ACC112 (cell line): ENCODE results near the gene SPRED2.
A peak's percentile ranks its signal among the peaks of the same experiment; 100 is the strongest.

Experiments
- H2AFZ ChIP-seq: fragments of 200-600 bp; sonication (generic); one replicate; pipeline ENCODE4 v1.6.0; 2017; ENCODE audit warnings: antibody characterized with exemption, low read length; ENCODE audit not compliant: unreplicated experiment
- H3K27ac ChIP-seq: fragments of 200-600 bp; sonication (generic); 2 replicates; pipeline ENCODE4 v1.5.1; 2014; ENCODE audit warnings: low read depth, mild to moderate bottlenecking, antibody characterized with exemption, low read length, moderate library complexity
- H3K27me3 ChIP-seq: fragments of 200-600 bp; sonication (generic); 2 replicates; pipeline ENCODE4 v1.6.1; 2014; ENCODE audit warnings: mild to moderate bottlenecking, antibody characterized with exemption, low read length, moderate library complexity, mixed read lengths; ENCODE audit not compliant: insufficient read depth
- H3K36me3 ChIP-seq: fragments of 200-600 bp; sonication (generic); 2 replicates; pipeline ENCODE4 v1.6.1; 2016; ENCODE audit warnings: mild to moderate bottlenecking, antibody characterized with exemption, low read length, moderate library complexity, mixed read lengths; ENCODE audit not compliant: insufficient read depth
- H3K4me1 ChIP-seq: fragments of 200-600 bp; sonication (generic); one replicate; pipeline ENCODE4 v1.6.1; 2016; ENCODE audit warnings: low read length, mixed read lengths; ENCODE audit not compliant: insufficient read depth, unreplicated experiment, control insufficient read depth
- H3K4me3 ChIP-seq: fragments of 200-600 bp; sonication (generic); 2 replicates; pipeline ENCODE4 v1.5.1; 2014; ENCODE audit warnings: mild to moderate bottlenecking, low read depth, low read length
- H3K79me2 ChIP-seq: fragments of 200-600 bp; sonication (generic); one replicate; pipeline ENCODE4 v1.6.0; 2016; ENCODE audit warnings: low read length; ENCODE audit not compliant: control insufficient read depth, unreplicated experiment, insufficient read depth

The SPRED2 gene

GRCh38 chr2:65413610-65414009, 18.8 kb downstream of the SPRED2 start:
- Histone ChIP-seq H3K4me1 (no peaks in the 10 kb centered on the region), H3K27me3 (no peaks in the 10 kb centered on the region), H2AFZ (no peak overlapping the region), H3K36me3 (no peaks in the 10 kb centered on the region), H3K79me2 (peaks cover 72% of the 10 kb centered on the region), H3K4me3 (no peak overlapping the region), H3K27ac (no peak overlapping the region)

GRCh38 chr2:65413106-65413505, 19.3 kb downstream of the SPRED2 start:
- Histone ChIP-seq H3K36me3 (no peaks in the 10 kb centered on the region), H3K27me3 (no peaks in the 10 kb centered on the region), H3K4me1 (no peaks in the 10 kb centered on the region), H3K27ac (no peak overlapping the region), H2AFZ (no peak overlapping the region), H3K4me3 (no peak overlapping the region), H3K79me2 (peaks cover 71% of the 10 kb centered on the region)

- Histone ChIP-seq H3K4me1 (peaks cover 8% of the 10 kb centered on the region), H3K36me3 (no peaks in the 10 kb centered on the region), H2AFZ (no peak overlapping the region), H3K27ac (no peak overlapping the region), H3K4me3 (no peak overlapping the region), H3K27me3 (no peaks in the 10 kb centered on the region), H3K79me2 (peaks cover 68% of the 10 kb centered on the region)
Observed at GRCh38 chr2:65411056-65411795, 21.2 kb downstream of the SPRED2 start.

- H2AFZ ChIP-seq = no peak overlapping the region
- no peak overlapping the region for H3K27ac ChIP-seq
- H3K36me3 ChIP-seq = no peaks in the 10 kb centered on the region
- H3K4me3 ChIP-seq = no peak overlapping the region
- peaks cover 82% of the 10 kb centered on the region for H3K79me2 ChIP-seq
- peaks cover 8% of the 10 kb centered on the region for H3K4me1 ChIP-seq
- H3K27me3 ChIP-seq = no peaks in the 10 kb centered on the region
Observed at GRCh38 chr2:65409045-65409444, 23.4 kb downstream of the SPRED2 start.

GRCh38 chr2:65407240-65407639, 25.2 kb downstream of the SPRED2 start:
- H3K27me3 ChIP-seq = no peaks in the 10 kb centered on the region
- no peak overlapping the region for H2AFZ ChIP-seq
- peaks cover 80% of the 10 kb centered on the region for H3K79me2 ChIP-seq
- H3K4me1 ChIP-seq = peaks cover 15% of the 10 kb centered on the region
- no peak overlapping the region for H3K4me3 ChIP-seq
- no peaks in the 10 kb centered on the region for H3K36me3 ChIP-seq
- H3K27ac ChIP-seq = no peak overlapping the region

GRCh38 chr2:65404988-65405697, 27.3 kb downstream of the SPRED2 start:
- no peaks in the 10 kb centered on the region for H3K27me3 ChIP-seq
- H3K27ac ChIP-seq = no peak overlapping the region
- no peak overlapping the region for H3K4me3 ChIP-seq
- no peak overlapping the region for H2AFZ ChIP-seq
- peaks cover 80% of the 10 kb centered on the region for H3K79me2 ChIP-seq
- no peaks in the 10 kb centered on the region for H3K36me3 ChIP-seq
- H3K4me1 ChIP-seq = peaks cover 15% of the 10 kb centered on the region

GRCh38 chr2:65403529-65403915, 28.9 kb downstream of the SPRED2 start:
- Histone ChIP-seq H3K27me3 (no peaks in the 10 kb centered on the region), H3K4me3 (no peak overlapping the region), H3K27ac (no peak overlapping the region), H3K4me1 (peaks cover 15% of the 10 kb centered on the region), H2AFZ (no peak overlapping the region), H3K79me2 (peaks cover 72% of the 10 kb centered on the region), H3K36me3 (no peaks in the 10 kb centered on the region)

- Histone ChIP-seq H3K27me3 (no peaks in the 10 kb centered on the region), H3K79me2 (peaks cover 73% of the 10 kb centered on the region), H3K36me3 (no peaks in the 10 kb centered on the region), H3K27ac (no peak overlapping the region), H2AFZ (no peak overlapping the region), H3K4me1 (peaks cover 15% of the 10 kb centered on the region), H3K4me3 (no peak overlapping the region)
Observed at GRCh38 chr2:65402780-65403528, 29.4 kb downstream of the SPRED2 start.

- no peak overlapping the region for H3K4me3 ChIP-seq
- H3K36me3 ChIP-seq = no peaks in the 10 kb centered on the region
- no peaks in the 10 kb centered on the region for H3K27me3 ChIP-seq
- no peak overlapping the region for H2AFZ ChIP-seq
- no peak overlapping the region for H3K27ac ChIP-seq
- H3K79me2 ChIP-seq = peaks cover 73% of the 10 kb centered on the region
- peaks cover 14% of the 10 kb centered on the region for H3K4me1 ChIP-seq
Observed at GRCh38 chr2:65402323-65402722, 30.1 kb downstream of the SPRED2 start.

GRCh38 chr2:65397122-65397521, 35.3 kb downstream of the SPRED2 start:
- Histone ChIP-seq H3K4me1 (peaks cover 27% of the 10 kb centered on the region), H3K4me3 (no peak overlapping the region), H3K79me2 (peaks cover 74% of the 10 kb centered on the region), H3K27ac (peak overlapping the region; percentile 74), H3K27me3 (no peaks in the 10 kb centered on the region), H3K36me3 (no peaks in the 10 kb centered on the region), H2AFZ (no peak overlapping the region)
